ENCODE results near the gene ULK3.
A peak's percentile ranks its signal among the peaks of the same experiment; 100 is the strongest.

ULK3 gene

GRCh38 chr15:74792227-74793016 is 50.5 kb downstream of the ULK3 start:
- no peak overlapping the region for H3K27ac ChIP-seq
- no peaks in the 10 kb centered on the region for H3K36me3 ChIP-seq (replicated peaks)
- TF ChIP-seq CTCF (IDR thresholded peaks at IDR 0.05; ENCODE audit: low read depth, low read length, missing control alignments): no peak
- no peak for DNase-seq
- H3K4me3 ChIP-seq (ENCODE audit: low read depth, low read length): no peak overlapping the region
- no peaks in the 10 kb centered on the region for H3K27me3 ChIP-seq (replicated peaks)
- in situ Hi-C loops (cut with HindIII; ENCODE audit: low pct_ligation_motif_present, low sequenced_read_pairs): no loop called here

- H3K4me3 ChIP-seq (ENCODE audit: low read depth, low read length): no peak overlapping the region
- TF ChIP-seq CTCF (IDR thresholded peaks at IDR 0.05; ENCODE audit: low read depth, low read length, missing control alignments): no peak
- H3K27ac ChIP-seq: no peak overlapping the region
- H3K36me3 ChIP-seq (replicated peaks): no peaks in the 10 kb centered on the region
- DNase-seq: no peak
- in situ Hi-C loops (cut with HindIII; ENCODE audit: low pct_ligation_motif_present, low sequenced_read_pairs): no loop called here
- H3K27me3 ChIP-seq (replicated peaks): no peaks in the 10 kb centered on the region
These were observed 51.3 kb downstream of the ULK3 start for GRCh38 chr15:74791667-74792066.

DNA sequence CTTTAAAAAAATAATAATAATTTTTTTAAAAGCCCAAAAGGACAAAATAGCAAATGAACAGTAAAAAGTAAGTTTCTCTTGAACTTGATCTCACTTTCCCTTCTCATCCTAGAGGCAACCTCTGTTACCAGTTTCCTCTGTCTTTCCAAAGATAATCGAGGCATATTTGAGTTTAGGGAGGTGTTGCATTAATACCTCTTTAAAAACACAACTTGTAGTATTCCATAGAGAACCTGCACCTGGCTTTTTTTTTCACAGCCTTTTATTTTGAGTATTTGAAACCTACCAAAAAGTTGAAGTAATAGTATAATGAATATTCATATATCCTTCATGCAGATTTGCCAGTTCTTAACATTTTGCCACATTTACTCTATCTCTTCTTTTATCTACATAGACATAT is 51.9 kb downstream of the ULK3 start:
- no peak overlapping the region for H3K4me3 ChIP-seq (ENCODE audit: low read depth, low read length)
- no peaks in the 10 kb centered on the region for H3K36me3 ChIP-seq (replicated peaks)
- H3K27me3 ChIP-seq (replicated peaks): no peaks in the 10 kb centered on the region
- no peak for TF ChIP-seq CTCF (IDR thresholded peaks at IDR 0.05; ENCODE audit: low read depth, low read length, missing control alignments)
- in situ Hi-C loops (cut with HindIII; ENCODE audit: low pct_ligation_motif_present, low sequenced_read_pairs): no loop called here
- no peak for DNase-seq
- peak overlapping the region; percentile 74 for H3K27ac ChIP-seq

DNA sequence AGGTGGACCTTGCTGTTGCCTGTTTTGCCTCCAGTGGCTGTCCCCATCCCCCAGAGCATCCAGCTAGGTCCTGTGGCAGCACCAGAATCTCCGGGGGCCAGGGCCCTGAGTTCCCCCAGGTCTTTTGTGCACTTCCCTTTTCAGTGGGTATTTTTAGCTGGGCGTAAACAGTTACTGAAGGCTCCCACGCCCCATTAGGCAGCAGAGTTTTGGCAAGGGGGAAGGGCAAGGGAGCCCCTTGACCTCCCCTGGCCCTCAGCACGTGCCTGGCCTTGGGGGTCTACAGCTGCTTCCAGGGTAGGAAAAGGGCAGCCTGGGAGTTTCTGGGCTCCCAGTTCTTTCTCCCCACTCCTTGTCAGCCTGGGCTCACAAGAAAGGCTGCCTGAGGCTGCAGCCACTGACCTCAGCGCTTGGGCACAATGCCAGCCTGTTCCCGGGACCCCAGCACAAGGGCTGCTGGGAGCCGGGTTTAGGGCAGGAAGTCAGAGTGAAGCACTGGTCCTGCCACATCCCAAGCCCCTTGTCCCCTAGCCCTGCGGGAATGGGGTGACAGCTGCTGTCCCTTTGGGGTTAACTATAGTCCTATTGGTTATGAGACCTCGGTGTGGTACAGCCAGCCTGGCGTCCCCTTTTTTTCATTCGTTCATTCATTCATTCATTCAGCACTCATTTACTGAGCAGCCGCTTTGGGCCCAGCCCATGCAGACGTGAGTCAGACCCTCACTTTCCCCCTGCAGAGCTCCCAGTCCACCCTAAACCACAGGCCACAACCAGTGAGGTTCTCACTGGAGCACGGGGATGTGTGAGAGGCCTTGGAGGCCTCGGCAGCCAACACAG is 52.7 kb downstream of the ULK3 start:
- in situ Hi-C loops (cut with HindIII; ENCODE audit: low pct_ligation_motif_present, low sequenced_read_pairs): no loop called here
- peak; percentile 90 for DNase-seq
- H3K27ac ChIP-seq: peak overlapping the region; percentile 74
- no peak overlapping the region for H3K4me3 ChIP-seq (ENCODE audit: low read depth, low read length)
- H3K27me3 ChIP-seq (replicated peaks): no peaks in the 10 kb centered on the region
- TF ChIP-seq CTCF (IDR thresholded peaks at IDR 0.05; ENCODE audit: low read depth, low read length, missing control alignments): no peak
- H3K36me3 ChIP-seq (replicated peaks): no peaks in the 10 kb centered on the region

DNA sequence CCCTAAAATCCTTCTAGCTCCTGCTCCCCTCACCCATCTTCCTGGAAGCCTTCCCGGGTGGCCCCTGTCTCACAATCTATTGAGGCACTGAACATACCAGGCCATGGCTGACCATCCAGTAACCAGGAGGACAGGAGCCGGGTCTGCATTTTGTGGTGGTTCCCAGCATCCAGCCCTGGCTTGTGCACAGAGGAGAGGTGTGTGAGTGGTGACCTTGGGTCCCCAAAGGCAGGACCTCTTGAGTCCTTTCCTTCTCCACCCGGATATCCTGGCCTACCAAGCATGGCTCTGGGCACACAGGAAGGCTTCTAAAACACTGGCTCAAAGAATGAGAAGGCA is 53.2 kb downstream of the ULK3 start:
- Histone ChIP-seq H3K27ac (peak overlapping the region; percentile 74), H3K4me3 (ENCODE audit: low read depth, low read length) (no peak overlapping the region)

More for the DNA sequence above, 53.2 kb downstream of the ULK3 start:
- Histone ChIP-seq H3K36me3 (replicated peaks) (no peaks in the 10 kb centered on the region), H3K27me3 (replicated peaks) (no peaks in the 10 kb centered on the region)
- no peak for DNase-seq
- in situ Hi-C loops (cut with HindIII; ENCODE audit: low pct_ligation_motif_present, low sequenced_read_pairs): no loop called here
- TF ChIP-seq CTCF (IDR thresholded peaks at IDR 0.05; ENCODE audit: low read depth, low read length, missing control alignments): no peak

Measured in brain microvascular endothelial cell (primary cell).